ENCODE measurements around the gene FIZ1. TPM values are rescaled to one million over a fixed set of nuclear protein-coding genes. Genes with fewer than 3 reads are reported as not detected.

The FIZ1 gene
- total and polyA plus RNA-seq, 2 experiments from 2014 or later = 12.8 to 18.7 TPM

DNA sequence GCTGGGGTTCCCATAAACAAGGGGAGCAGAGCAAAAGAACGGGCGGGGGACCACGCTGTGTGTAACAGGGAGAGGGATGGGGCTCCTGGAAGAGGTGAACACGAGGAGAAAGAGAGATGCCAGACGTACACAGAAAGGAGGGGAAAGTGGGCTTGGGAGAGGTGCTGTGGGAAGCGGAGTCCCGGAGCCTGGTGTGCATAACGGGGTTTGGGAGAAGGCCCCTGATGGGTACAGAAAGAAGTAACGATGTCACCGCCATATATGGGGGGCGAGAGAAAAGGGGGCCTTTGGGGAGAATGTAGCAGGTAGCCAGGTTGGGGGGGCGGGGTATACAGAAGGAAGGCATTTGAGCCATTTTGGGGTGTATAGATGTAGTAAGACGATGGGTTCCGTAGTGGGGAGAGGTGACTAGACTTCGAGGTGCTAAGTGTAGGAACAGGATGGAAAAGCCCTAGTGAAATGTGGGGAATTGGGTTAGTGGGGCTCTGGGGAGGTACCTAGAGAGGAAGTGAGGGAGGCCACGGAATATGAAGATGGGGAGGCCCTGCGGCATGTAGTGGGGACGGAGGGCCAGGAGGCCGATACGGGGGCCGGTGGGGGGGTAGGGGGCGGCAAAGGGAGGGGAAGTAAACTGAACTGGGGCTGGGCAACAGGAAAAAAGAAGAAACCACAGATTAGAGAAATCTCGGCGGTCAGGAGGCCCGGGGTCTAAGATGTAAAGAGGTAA is 42.3 kb upstream of the FIZ1 start:
- H3K4me3 ChIP-seq = peak overlapping the region; percentile 95
- peak overlapping the region; percentile 91 for H3K27ac ChIP-seq
- DNase-seq (ENCODE audit: low read depth in 1 of 2, low spot score in 1 of 2) = peak; percentile 19 to 62
- no peaks in the 10 kb centered on the region for H3K9me3 ChIP-seq (ENCODE audit: low read depth)
- H3K4me1 ChIP-seq (ENCODE audit: low read depth) = peaks cover 16% of the 10 kb centered on the region
- TF ChIP-seq, protein P1, sequence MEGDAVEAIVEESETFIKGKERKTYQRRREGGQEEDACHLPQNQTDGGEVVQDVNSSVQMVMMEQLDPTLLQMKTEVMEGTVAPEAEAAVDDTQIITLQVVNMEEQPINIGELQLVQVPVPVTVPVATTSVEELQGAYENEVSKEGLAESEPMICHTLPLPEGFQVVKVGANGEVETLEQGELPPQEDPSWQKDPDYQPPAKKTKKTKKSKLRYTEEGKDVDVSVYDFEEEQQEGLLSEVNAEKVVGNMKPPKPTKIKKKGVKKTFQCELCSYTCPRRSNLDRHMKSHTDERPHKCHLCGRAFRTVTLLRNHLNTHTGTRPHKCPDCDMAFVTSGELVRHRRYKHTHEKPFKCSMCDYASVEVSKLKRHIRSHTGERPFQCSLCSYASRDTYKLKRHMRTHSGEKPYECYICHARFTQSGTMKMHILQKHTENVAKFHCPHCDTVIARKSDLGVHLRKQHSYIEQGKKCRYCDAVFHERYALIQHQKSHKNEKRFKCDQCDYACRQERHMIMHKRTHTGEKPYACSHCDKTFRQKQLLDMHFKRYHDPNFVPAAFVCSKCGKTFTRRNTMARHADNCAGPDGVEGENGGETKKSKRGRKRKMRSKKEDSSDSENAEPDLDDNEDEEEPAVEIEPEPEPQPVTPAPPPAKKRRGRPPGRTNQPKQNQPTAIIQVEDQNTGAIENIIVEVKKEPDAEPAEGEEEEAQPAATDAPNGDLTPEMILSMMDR (IDR thresholded peaks at IDR 0.05; ENCODE audit: low read depth, low read length) = no peak
- H3K27me3 ChIP-seq = no peaks in the 10 kb centered on the region
- no peaks in the 10 kb centered on the region for H3K36me3 ChIP-seq

DNA sequence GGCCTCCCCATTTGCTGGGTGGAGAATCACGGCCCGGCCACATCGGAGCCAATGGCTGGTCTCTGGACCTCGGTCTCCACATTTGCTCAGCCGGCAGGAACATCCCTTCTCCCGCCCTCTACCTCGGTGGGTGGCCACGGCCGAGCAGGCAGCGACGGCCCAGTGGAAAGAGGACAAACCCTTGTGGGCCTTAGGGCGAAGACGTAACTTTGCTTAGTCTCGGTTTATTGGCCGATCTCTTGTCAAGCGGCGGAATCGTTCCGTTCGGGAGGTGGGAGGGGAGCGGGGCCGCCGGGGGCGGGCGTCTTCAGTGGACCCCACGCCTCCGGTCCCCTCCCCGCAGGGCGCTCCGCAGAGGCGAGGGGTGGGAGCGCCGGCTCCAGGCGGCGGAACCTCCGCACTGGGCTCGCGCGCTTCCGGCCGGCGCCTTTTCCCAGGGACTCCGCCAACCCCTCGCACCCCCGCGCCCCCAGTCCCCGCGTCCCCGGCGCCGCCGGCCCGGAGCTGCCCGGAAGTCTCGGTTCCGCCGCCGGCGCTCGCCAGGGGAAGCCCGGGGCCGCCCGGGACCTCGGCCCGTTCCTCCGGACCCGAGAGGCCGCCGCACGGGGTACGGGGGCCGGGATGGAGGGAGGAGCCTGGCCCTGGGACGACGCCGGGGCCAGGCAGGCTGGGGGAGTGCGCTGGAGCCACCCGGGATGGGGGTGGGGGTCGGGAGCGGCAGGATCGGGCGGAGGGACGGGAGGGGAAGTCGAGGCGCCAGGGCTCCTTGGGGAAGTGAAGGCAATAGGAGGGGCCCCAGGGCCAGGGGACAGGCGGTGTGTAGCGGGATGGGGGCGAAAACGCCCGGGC is 41.5 kb upstream of the FIZ1 start, which contains the start of gene ZNF580:
ZNF580 (plus strand) TSS at position 426 of the 849 bp plus-strand sequence. CDS start 1,507 bp downstream, outside the sequence.
- Histone ChIP-seq H3K4me1 (ENCODE audit: low read depth) (peaks cover 19% of the 10 kb centered on the region), H3K27ac (peak within 1 kb of the TSS; percentile 91), H3K4me3 (peak within 1 kb of the TSS; percentile 95), H3K9me3 (ENCODE audit: low read depth) (no peaks in the 10 kb centered on the region), H3K27me3 (no peaks in the 10 kb centered on the region), H3K36me3 (no peaks in the 10 kb centered on the region)
- TF ChIP-seq, protein P1 (IDR thresholded peaks at IDR 0.05; ENCODE audit: low read depth, low read length) = no peak
- peak; percentile 73 to 93 for DNase-seq (ENCODE audit: low read depth in 1 of 2, low spot score in 1 of 2)

DNA sequence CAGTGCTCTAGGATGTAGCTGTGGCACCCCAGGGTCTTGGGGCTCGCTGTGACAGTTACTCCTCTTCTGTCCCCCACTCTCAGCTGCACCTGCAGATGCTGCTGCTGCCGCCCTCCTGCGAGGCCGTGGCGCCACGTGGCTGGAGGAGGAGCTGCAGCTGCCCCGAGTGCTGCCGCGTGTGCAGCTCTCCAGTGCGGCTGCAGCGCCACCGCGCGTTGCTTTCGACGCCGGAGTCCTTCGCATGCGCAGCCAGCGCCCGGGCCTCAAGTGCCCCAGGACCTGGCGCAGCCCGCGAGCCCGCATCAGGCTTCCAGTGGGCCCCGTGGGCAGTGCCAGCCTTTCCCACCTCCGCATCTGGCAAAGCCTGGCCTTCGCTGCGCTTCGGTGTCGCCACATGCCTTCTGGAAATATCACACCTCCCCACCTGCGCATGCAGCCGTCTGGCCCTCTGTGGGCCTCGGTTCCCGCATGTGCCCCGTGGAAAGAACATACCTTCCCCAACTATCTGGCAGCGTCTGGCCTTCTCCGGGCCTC is 40.8 kb upstream of the FIZ1 start:
- H3K4me1 ChIP-seq (ENCODE audit: low read depth) = peaks cover 21% of the 10 kb centered on the region
- no peaks in the 10 kb centered on the region for H3K27me3 ChIP-seq
- H3K27ac ChIP-seq = peak overlapping the region; percentile 91
- no peaks in the 10 kb centered on the region for H3K36me3 ChIP-seq
- peak overlapping the region; percentile 95 for H3K4me3 ChIP-seq
- H3K9me3 ChIP-seq (ENCODE audit: low read depth) = no peaks in the 10 kb centered on the region
- peak in 1 of 2 donors; percentile 79 for DNase-seq (ENCODE audit: low read depth in 1 of 2, low spot score in 1 of 2)
- TF ChIP-seq, protein P1 (IDR thresholded peaks at IDR 0.05; ENCODE audit: low read depth, low read length) = peak; percentile 49

DNA sequence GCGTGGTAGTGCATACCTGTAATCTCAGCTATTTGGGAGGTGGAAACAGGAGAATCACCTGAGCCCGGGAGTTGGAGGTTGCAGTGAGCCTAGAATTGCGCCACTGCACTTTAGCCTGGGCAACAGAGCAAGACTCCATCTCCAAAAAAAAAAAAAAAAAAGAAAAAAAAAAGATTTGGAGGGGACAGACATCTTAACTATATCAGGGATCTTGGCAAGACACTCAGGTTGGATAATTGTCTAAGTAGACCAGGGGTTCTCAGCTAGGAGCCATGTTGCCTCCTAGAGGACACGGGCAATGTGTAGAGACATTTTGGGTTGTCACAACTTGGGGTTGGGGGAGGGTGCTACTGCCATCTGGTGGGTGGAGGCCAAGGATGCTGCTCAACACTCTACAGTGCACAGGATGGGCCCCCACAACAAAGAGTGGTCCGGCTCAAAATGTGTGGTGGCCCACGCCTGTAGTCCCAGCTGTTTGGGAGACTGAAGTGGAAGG is 39.6 kb upstream of the FIZ1 start:
- Histone ChIP-seq H3K9me3 (ENCODE audit: low read depth) (no peaks in the 10 kb centered on the region), H3K4me1 (ENCODE audit: low read depth) (peaks cover 15% of the 10 kb centered on the region), H3K36me3 (no peaks in the 10 kb centered on the region), H3K4me3 (no peak overlapping the region), H3K27me3 (no peaks in the 10 kb centered on the region), H3K27ac (no peak overlapping the region)
- TF ChIP-seq, protein P1 (IDR thresholded peaks at IDR 0.05; ENCODE audit: low read depth, low read length) = peak; percentile 46
- DNase-seq (ENCODE audit: low read depth in 1 of 2, low spot score in 1 of 2) = peak; percentile 38 to 41

DNA sequence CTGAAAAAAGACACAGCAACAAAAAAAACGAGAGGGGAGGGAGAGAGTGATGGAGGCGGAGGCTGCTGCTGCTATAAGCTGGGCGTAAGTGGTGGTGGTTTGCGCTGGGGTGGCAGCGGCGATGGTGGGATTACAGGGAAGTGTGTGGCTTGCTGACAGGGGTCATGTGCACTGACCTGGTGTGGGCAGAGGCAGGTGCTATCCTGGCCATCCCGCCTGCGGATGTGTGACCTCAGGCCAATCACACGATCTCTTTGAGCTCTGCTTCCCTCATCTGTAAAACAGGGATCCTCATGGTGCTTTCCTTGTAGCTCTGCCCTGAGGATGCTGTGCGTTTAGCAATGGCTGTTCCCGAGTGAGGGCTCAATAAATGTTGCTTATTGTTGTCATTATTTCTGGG is 38.2 kb upstream of the FIZ1 start:
- DNase-seq (ENCODE audit: low read depth in 1 of 2, low spot score in 1 of 2) = no peak
- Histone ChIP-seq H3K4me3 (no peak overlapping the region), H3K27ac (no peak overlapping the region), H3K4me1 (ENCODE audit: low read depth) (peaks cover 8% of the 10 kb centered on the region), H3K9me3 (ENCODE audit: low read depth) (no peaks in the 10 kb centered on the region), H3K36me3 (no peaks in the 10 kb centered on the region), H3K27me3 (no peaks in the 10 kb centered on the region)
- TF ChIP-seq, protein P1 (IDR thresholded peaks at IDR 0.05; ENCODE audit: low read depth, low read length) = no peak
